HEK293 (cell line): ENCODE data around the gene KIAA0586.

Source experiments
- CTCF ChIA-PET: fragments of 350-600 bp; formaldehyde crosslinking; extraction: SDS; loops from one replicate; lab custom pipeline; 2021; ENCODE audit warnings: antibody characterized with exemption; lab: Yijun Ruan, JAX
- POLR2A ChIA-PET: fragments of 300-600 bp; formaldehyde crosslinking; extraction: SDS; loops from one replicate; lab custom pipeline; 2020; ENCODE audit warnings: antibody characterized with exemption, inconsistent platforms; lab: Yijun Ruan, JAX
- H3K27ac ChIP-seq: fragments of 200-500 bp; sonication (Bioruptor generic); 2 replicates; pipeline ENCODE4 v1.5.1; 2014; ENCODE audit warnings: low read depth, low read length, control low read depth, inconsistent platforms; ENCODE audit errors: extremely low read depth
- H3K36me3 ChIP-seq, 2 experiments: fragments of 200-500 bp in 1 of 2; sonication (Bioruptor generic) in 1 of 2; 1 replicate in 1 of 2; 2 replicates in 1 of 2; pipeline ENCODE4 v1.5.1; 2014 to 2017; ENCODE audit warnings: inconsistent platforms in 2 of 2, low read length in 2 of 2; ENCODE audit not compliant: control insufficient read depth in 2 of 2, insufficient read depth in 1 of 2
- H3K4me1 ChIP-seq: fragments of 200-500 bp; sonication (Bioruptor generic); 2 replicates; pipeline ENCODE4 v1.5.1; 2014; ENCODE audit warnings: mild to moderate bottlenecking, low read length, inconsistent platforms; ENCODE audit not compliant: control insufficient read depth, insufficient read depth
- H3K4me3 ChIP-seq: 2 replicates; pipeline ENCODE4 v1.5.1; 2011; ENCODE audit warnings: low read depth, mild to moderate bottlenecking, control low read depth, low read length, moderate library complexity
- H3K9me3 ChIP-seq: fragments of 200-500 bp; sonication (Bioruptor generic); 2 replicates; pipeline ENCODE4 v1.5.1; 2014; ENCODE audit warnings: low read depth, low read length, inconsistent platforms; ENCODE audit not compliant: control insufficient read depth, insufficient read depth
- EGR2 ChIP-seq: fragments of 450-650 bp; formaldehyde crosslinking; IDR thresholded peaks from 2 replicates; pipeline ENCODE4 v1.5.1; 2016; ENCODE audit warnings: low read depth, missing biosample characterization, missing genetic modification characterization
- HOXD13 ChIP-seq: sonication (generic); formaldehyde crosslinking; IDR thresholded peaks from 2 replicates; pipeline ENCODE4 v1.8.0; 2022; ENCODE audit warnings: missing genetic modification reagents, borderline replicate concordance
- RBAK ChIP-seq: fragments of 450-650 bp; formaldehyde crosslinking; IDR thresholded peaks from 2 replicates; pipeline ENCODE4 v1.5.1; 2016; ENCODE audit warnings: missing biosample characterization, missing genetic modification characterization
- SCRT2 ChIP-seq: fragments of 450-650 bp; formaldehyde crosslinking; IDR thresholded peaks from 2 replicates; pipeline ENCODE4 v1.5.1; 2016; ENCODE audit warnings: missing biosample characterization, missing genetic modification characterization
- SP2 ChIP-seq: fragments of 450-650 bp; formaldehyde crosslinking; IDR thresholded peaks from 2 replicates; pipeline ENCODE4 v1.5.1; 2016; ENCODE audit warnings: missing biosample characterization, missing genetic modification characterization
- TCF7L2 ChIP-seq: IDR thresholded peaks from 2 replicates; pipeline ENCODE4 v1.6.1; 2011; ENCODE audit warnings: low read depth, mild to moderate bottlenecking, inconsistent platforms, low read length, moderate library complexity, borderline replicate concordance
- YY1 ChIP-seq: fragments of 450-650 bp; formaldehyde crosslinking; IDR thresholded peaks from 2 replicates; pipeline ENCODE4 v1.5.1; 2018; ENCODE audit warnings: missing biosample characterization, missing genetic modification characterization
- ZBTB21 ChIP-seq: fragments of 450-650 bp; formaldehyde crosslinking; IDR thresholded peaks from 2 replicates; pipeline ENCODE4 v1.5.1; 2017; ENCODE audit warnings: missing biosample characterization, missing genetic modification characterization
- ZFHX2 ChIP-seq: fragments of 450-650 bp; formaldehyde crosslinking; conservative IDR thresholded peaks from 2 replicates; pipeline ENCODE4 v1.5.1; 2016; ENCODE audit warnings: missing biosample characterization, missing genetic modification characterization
- ZFP37 ChIP-seq: fragments of 450-650 bp; formaldehyde crosslinking; IDR thresholded peaks from 2 replicates; pipeline ENCODE4 v1.5.1; 2016; ENCODE audit warnings: missing biosample characterization, missing genetic modification characterization
- ZFP41 ChIP-seq: fragments of 450-650 bp; formaldehyde crosslinking; IDR thresholded peaks from 2 replicates; pipeline ENCODE4 v1.5.1; 2016; ENCODE audit warnings: missing biosample characterization, missing genetic modification characterization, borderline replicate concordance
- ZNF133 ChIP-seq: fragments of 450-650 bp; formaldehyde crosslinking; IDR thresholded peaks from 2 replicates; pipeline ENCODE4 v1.5.1; 2016; ENCODE audit warnings: missing biosample characterization, missing genetic modification characterization
- ZNF155 ChIP-seq: fragments of 450-650 bp; formaldehyde crosslinking; IDR thresholded peaks from 2 replicates; pipeline ENCODE4 v1.5.1; 2016; ENCODE audit warnings: missing biosample characterization, missing genetic modification characterization
- ZNF174 ChIP-seq: fragments of 450-650 bp; formaldehyde crosslinking; IDR thresholded peaks from 2 replicates; pipeline ENCODE4 v1.5.0; 2017; ENCODE audit warnings: missing biosample characterization, mild to moderate bottlenecking, missing genetic modification characterization
- ZNF239 ChIP-seq: fragments of 450-650 bp; formaldehyde crosslinking; IDR thresholded peaks from 2 replicates; pipeline ENCODE4 v1.5.1; 2016; ENCODE audit warnings: missing biosample characterization, missing genetic modification characterization
- ZNF292 ChIP-seq: fragments of 450-650 bp; formaldehyde crosslinking; IDR thresholded peaks from 2 replicates; pipeline ENCODE4 v1.5.1; 2016; ENCODE audit warnings: low read depth, missing biosample characterization, missing genetic modification characterization, borderline replicate concordance
- ZNF391 ChIP-seq: fragments of 450-650 bp; formaldehyde crosslinking; IDR thresholded peaks from 2 replicates; pipeline ENCODE4 v1.5.1; 2016; ENCODE audit warnings: low read depth, missing biosample characterization, missing genetic modification characterization, borderline replicate concordance
- ZNF426 ChIP-seq: fragments of 450-650 bp; formaldehyde crosslinking; IDR thresholded peaks from 2 replicates; pipeline ENCODE4 v1.5.1; 2017; ENCODE audit warnings: missing biosample characterization, missing genetic modification characterization, mild to moderate bottlenecking, inconsistent platforms, moderate library complexity
- ZNF549 ChIP-seq: fragments of 450-650 bp; IDR thresholded peaks from 2 replicates; pipeline ENCODE4 v1.5.1; 2018; ENCODE audit warnings: missing biosample characterization, missing genetic modification characterization, mild to moderate bottlenecking, inconsistent platforms, moderate library complexity
- ZNF558 ChIP-seq: fragments of 450-650 bp; formaldehyde crosslinking; IDR thresholded peaks from 2 replicates; pipeline ENCODE4 v1.5.1; 2016; ENCODE audit warnings: missing biosample characterization, missing genetic modification characterization
- ZNF596 ChIP-seq: fragments of 450-650 bp; IDR thresholded peaks from 2 replicates; pipeline ENCODE4 v1.5.0; 2018; ENCODE audit warnings: missing biosample characterization, mild to moderate bottlenecking, missing genetic modification characterization, moderate library complexity
- ZNF610 ChIP-seq: fragments of 450-650 bp; formaldehyde crosslinking; IDR thresholded peaks from 2 replicates; pipeline ENCODE4 v1.5.1; 2016; ENCODE audit warnings: missing biosample characterization, missing genetic modification characterization, borderline replicate concordance
- ZNF623 ChIP-seq: fragments of 450-650 bp; formaldehyde crosslinking; IDR thresholded peaks from 2 replicates; pipeline ENCODE4 v1.5.1; 2016; ENCODE audit warnings: missing biosample characterization, missing genetic modification characterization
- ZNF626 ChIP-seq: fragments of 450-650 bp; sonication (Bioruptor Pico); formaldehyde crosslinking; IDR thresholded peaks from 2 replicates; pipeline ENCODE4 v1.5.1; 2018; ENCODE audit warnings: missing biosample characterization, missing genetic modification characterization, inconsistent platforms
- TF ChIP-seq, protein P1 (sequence below): fragments of 450-650 bp; formaldehyde crosslinking; IDR thresholded peaks from 2 replicates; pipeline ENCODE4 v1.5.1; 2016; ENCODE audit warnings: missing biosample characterization, missing genetic modification characterization

KIAA0586 gene

GRCh38 chr14:58455593-58456265 lies 28.2 kb downstream of the KIAA0586 start (continued):
- TF ChIP-seq ZBTB21 (tag by site-specific recombination) (no peak), ZNF292 (tag by site-specific recombination) (no peak), SCRT2 (tag by site-specific recombination) (no peak), ZFHX2 (tag by site-specific recombination) (no peak), ZNF558 (tag by site-specific recombination) (no peak), ZNF549 (tag by site-specific recombination) (no peak)

GRCh38 chr14:58460772-58461171 lies 33.3 kb downstream of the KIAA0586 start:
- no peak overlapping the region for H3K4me3 ChIP-seq
- TF ChIP-seq, protein P1, sequence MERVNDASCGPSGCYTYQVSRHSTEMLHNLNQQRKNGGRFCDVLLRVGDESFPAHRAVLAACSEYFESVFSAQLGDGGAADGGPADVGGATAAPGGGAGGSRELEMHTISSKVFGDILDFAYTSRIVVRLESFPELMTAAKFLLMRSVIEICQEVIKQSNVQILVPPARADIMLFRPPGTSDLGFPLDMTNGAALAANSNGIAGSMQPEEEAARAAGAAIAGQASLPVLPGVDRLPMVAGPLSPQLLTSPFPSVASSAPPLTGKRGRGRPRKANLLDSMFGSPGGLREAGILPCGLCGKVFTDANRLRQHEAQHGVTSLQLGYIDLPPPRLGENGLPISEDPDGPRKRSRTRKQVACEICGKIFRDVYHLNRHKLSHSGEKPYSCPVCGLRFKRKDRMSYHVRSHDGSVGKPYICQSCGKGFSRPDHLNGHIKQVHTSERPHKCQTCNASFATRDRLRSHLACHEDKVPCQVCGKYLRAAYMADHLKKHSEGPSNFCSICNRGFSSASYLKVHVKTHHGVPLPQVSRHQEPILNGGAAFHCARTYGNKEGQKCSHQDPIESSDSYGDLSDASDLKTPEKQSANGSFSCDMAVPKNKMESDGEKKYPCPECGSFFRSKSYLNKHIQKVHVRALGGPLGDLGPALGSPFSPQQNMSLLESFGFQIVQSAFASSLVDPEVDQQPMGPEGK (tag by site-specific recombination), result no peak
- no peak for TF ChIP-seq RBAK (tag by site-specific recombination)
- TF ChIP-seq, all 188 proteins: peak for 0
- peaks cover 27 to 38% of the 10 kb centered on the region in 2 experiments for H3K36me3 ChIP-seq
- CTCF ChIA-PET, result no interaction called here
- H3K27ac ChIP-seq, result no peak overlapping the region
- no peaks in the 10 kb centered on the region for H3K9me3 ChIP-seq
- H3K4me1 ChIP-seq, result 0 out of 2 replicates have a peak, but pooled peaks cover 3% of the 10 kb centered on the region
- POLR2A ChIA-PET, result no interaction called here

DNA sequence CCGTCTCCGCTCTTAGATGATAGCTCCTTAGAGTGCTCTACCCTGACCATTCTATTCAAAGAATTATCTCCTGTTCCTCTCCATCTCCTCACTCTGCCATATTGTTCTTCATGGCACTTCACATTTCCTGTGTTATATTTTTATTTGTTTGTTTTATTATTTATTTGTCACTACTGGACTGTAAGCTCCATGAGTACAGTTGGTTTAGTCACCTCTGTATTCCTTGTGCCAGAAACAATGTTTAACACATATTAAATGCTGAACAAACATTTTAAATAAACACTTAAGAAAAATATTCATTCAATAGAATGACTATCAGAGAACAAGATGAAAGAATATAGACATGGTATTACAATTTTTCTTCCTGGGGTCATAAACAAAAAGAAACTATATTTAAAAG lies 35.6 kb downstream of the KIAA0586 start:
- Histone ChIP-seq H3K4me1 (0 out of 2 replicates have a peak, but pooled peaks cover 3% of the 10 kb centered on the region), H3K36me3 (peaks cover 23 to 35% of the 10 kb centered on the region in 2 experiments), H3K4me3 (no peak overlapping the region), H3K27ac (no peak overlapping the region), H3K9me3 (no peaks in the 10 kb centered on the region)
- TF ChIP-seq ZNF626 (tag by site-specific recombination), result no peak
- TF ChIP-seq ZNF155 (tag by site-specific recombination), result no peak
- no peak for TF ChIP-seq YY1 (tag by site-specific recombination)
- TF ChIP-seq ZNF239 (tag by site-specific recombination), result no peak
- TF ChIP-seq ZNF133 (tag by site-specific recombination), result no peak
- no peak for TF ChIP-seq RBAK (tag by site-specific recombination)
- TF ChIP-seq ZNF174 (tag by site-specific recombination), result no peak
- TF ChIP-seq ZFP41 (tag by site-specific recombination), result no peak
- TF ChIP-seq HOXD13 (CRISPR knock-in tag), result no peak
- no peak for TF ChIP-seq SP2 (tag by site-specific recombination)
- TF ChIP-seq SCRT2 (tag by site-specific recombination), result no peak
- no peak for TF ChIP-seq ZNF391 (tag by site-specific recombination)
- no peak for TF ChIP-seq EGR2 (tag by site-specific recombination)
- no peak for TF ChIP-seq TCF7L2
- no peak for TF ChIP-seq ZNF426 (tag by site-specific recombination)
- no peak for TF ChIP-seq ZNF610 (tag by site-specific recombination)
- no peak for TF ChIP-seq ZFP37 (tag by site-specific recombination)
- TF ChIP-seq ZNF596 (tag by site-specific recombination), result no peak
- no peak for TF ChIP-seq ZNF623 (tag by site-specific recombination)
- CTCF ChIA-PET, result no interaction called here
- POLR2A ChIA-PET, result no interaction called here
